ENCODE measurements around the gene PNLDC1. TPM values are rescaled to one million over a fixed set of nuclear protein-coding genes. Genes with fewer than 3 reads are reported as not detected.

Gene PNLDC1
- total RNA-seq, 3 donors from 2014 or later (not counting 1 experiment from before 2014, with no cell fraction given): 0.19 TPM; not detected in 2

- DNase-seq (no peak), ATAC-seq (no peak)
- peaks cover 3% of the 10 kb centered on the region for H3K36me3 ChIP-seq (ENCODE audit: control insufficient read depth, insufficient read depth, low read length)
- WGBS (ENCODE audit: insufficient coverage): 95% methylated on average over 9 of the region's 10 CpGs
- no peaks in the 10 kb centered on the region for H3K36me3 Mint-ChIP-seq
- H3K27me3 ChIP-seq (ENCODE audit: control insufficient read depth, insufficient read depth, low read length): no peaks in the 10 kb centered on the region
- no peaks in the 10 kb centered on the region for H3K27me3 Mint-ChIP-seq (ENCODE audit: low read depth in 2 of 2)
- no peak for TF ChIP-seq CTCF (IDR thresholded peaks at IDR 0.05)
- no peaks in the 10 kb centered on the region for H3K4me1 Mint-ChIP-seq
- H3K27ac ChIP-seq (ENCODE audit: low read length): no peak overlapping the region
- no peak overlapping the region for H3K4me3 ChIP-seq (ENCODE audit: low read length)
- no peak overlapping the region for H3K27ac Mint-ChIP-seq
- no peak overlapping the region for H3K4me3 Mint-ChIP-seq
- no peaks in the 10 kb centered on the region for H3K9me3 ChIP-seq (ENCODE audit: control insufficient read depth, insufficient read depth, low read length)
- no peaks in the 10 kb centered on the region for H3K9me3 Mint-ChIP-seq
- H3K4me1 ChIP-seq (ENCODE audit: control insufficient read depth, insufficient read depth, low read length): no peaks in the 10 kb centered on the region
- intact Hi-C loops (cut with micrococcal nuclease): no loop called here
These were observed 4.4 kb downstream of the PNLDC1 start for GRCh38 chr6:159804504-159804903.

GRCh38 chr6:159805440-159806020 is 5.5 kb downstream of the PNLDC1 start:
- Mint-ChIP-seq H3K9me3 (no peaks in the 10 kb centered on the region), H3K36me3 (no peaks in the 10 kb centered on the region), H3K4me1 (no peaks in the 10 kb centered on the region), H3K4me3 (no peak overlapping the region), H3K27ac (no peak overlapping the region), H3K27me3 (ENCODE audit: low read depth in 2 of 2) (no peaks in the 10 kb centered on the region)
- Histone ChIP-seq H3K36me3 (ENCODE audit: control insufficient read depth, insufficient read depth, low read length) (no peaks in the 10 kb centered on the region), H3K27ac (ENCODE audit: low read length) (no peak overlapping the region), H3K4me3 (ENCODE audit: low read length) (no peak overlapping the region), H3K9me3 (ENCODE audit: control insufficient read depth, insufficient read depth, low read length) (no peaks in the 10 kb centered on the region), H3K4me1 (ENCODE audit: control insufficient read depth, insufficient read depth, low read length) (no peaks in the 10 kb centered on the region), H3K27me3 (ENCODE audit: control insufficient read depth, insufficient read depth, low read length) (no peaks in the 10 kb centered on the region)
- 94% methylated on average over 5 of the region's 6 CpGs for WGBS (ENCODE audit: insufficient coverage)
- DNase-seq (no peak), ATAC-seq (no peak)
- intact Hi-C loops (cut with micrococcal nuclease): no loop called here
- TF ChIP-seq CTCF (IDR thresholded peaks at IDR 0.05): no peak

- Mint-ChIP-seq H3K4me3 (no peak overlapping the region), H3K9me3 (no peaks in the 10 kb centered on the region)
- WGBS (ENCODE audit: insufficient coverage): 88% methylated on average over 9 of the region's 9 CpGs
These were observed 6.0 kb downstream of the PNLDC1 start for GRCh38 chr6:159806021-159806458.

More at GRCh38 chr6:159806021-159806458, 6.0 kb downstream of the PNLDC1 start:
- Mint-ChIP-seq H3K4me1 (no peaks in the 10 kb centered on the region), H3K27ac (no peak overlapping the region), H3K27me3 (ENCODE audit: low read depth in 2 of 2) (no peaks in the 10 kb centered on the region), H3K36me3 (no peaks in the 10 kb centered on the region)
- Histone ChIP-seq H3K4me3 (ENCODE audit: low read length) (no peak overlapping the region), H3K36me3 (ENCODE audit: control insufficient read depth, insufficient read depth, low read length) (no peaks in the 10 kb centered on the region), H3K27ac (ENCODE audit: low read length) (no peak overlapping the region), H3K9me3 (ENCODE audit: control insufficient read depth, insufficient read depth, low read length) (no peaks in the 10 kb centered on the region), H3K27me3 (ENCODE audit: control insufficient read depth, insufficient read depth, low read length) (no peaks in the 10 kb centered on the region), H3K4me1 (ENCODE audit: control insufficient read depth, insufficient read depth, low read length) (no peaks in the 10 kb centered on the region)
- no peak for ATAC-seq
- DNase-seq: no peak
- TF ChIP-seq CTCF (IDR thresholded peaks at IDR 0.05): no peak
- intact Hi-C loops (cut with micrococcal nuclease): no loop called here

Measured in natural killer cell (primary cell).